Dermis blood vessel endothelial cell (primary cell): ENCODE results near the gene CFAP119. TPM values are rescaled to one million over a fixed set of nuclear protein-coding genes. Genes with fewer than 3 reads are reported as not detected.

Source experiments
- DNase-seq: peaks from one replicate; pipeline ENCODE4 v3.0.0; 2010
- total RNA-seq: library from RNA; depleted of rRNA; stranded (reverse); fragments of >200 nt; gene quantifications from 2 replicates; pipeline ENCODE4 v1.2.3, GENCODE V29; 2014

CFAP119 gene
- total RNA-seq, 1 donor from 2014 or later: 1.2 TPM

DNA sequence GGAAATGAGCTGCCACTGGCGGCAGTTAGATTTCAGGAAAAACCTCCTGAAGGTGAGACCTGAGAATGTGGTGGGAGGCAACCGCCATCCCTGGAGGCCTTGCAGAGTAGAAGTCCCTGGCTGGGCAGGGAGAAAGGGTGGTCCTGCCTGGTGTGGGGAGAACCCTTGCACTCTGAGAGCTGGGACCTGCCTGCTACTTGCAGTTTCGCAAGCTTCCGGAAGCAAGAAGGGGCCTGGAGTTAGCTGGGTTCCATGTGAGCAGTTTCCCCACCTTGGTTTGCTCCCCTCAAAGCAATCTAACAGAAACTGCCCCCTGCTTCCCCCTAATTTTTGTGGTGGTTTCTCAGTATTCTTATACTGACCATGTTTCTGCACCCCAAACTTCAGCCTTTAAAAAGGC lies 18.7 kb upstream of the CFAP119 start:
- DNase-seq: no peak

DNA sequence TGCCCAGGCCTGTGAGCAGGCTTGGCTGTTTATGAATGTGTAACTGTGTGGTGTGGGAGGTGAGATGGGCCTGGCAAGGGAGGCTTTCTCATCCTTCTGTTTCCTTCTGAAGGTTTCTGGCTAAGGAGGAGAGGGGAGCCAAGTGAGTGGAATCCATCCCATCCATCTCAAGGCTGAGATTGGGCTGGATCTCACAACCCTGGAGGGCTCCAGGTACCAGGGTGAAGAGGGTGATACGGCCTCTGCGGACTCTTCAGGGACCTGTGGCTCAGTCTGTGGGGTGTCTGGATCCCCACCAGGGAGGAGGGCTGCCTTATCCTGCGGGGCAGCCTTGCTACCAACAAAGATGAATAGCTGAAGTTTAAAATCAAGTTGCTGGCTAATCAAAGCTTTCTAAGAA lies 18.2 kb upstream of the CFAP119 start:
- DNase-seq: no peak

DNA sequence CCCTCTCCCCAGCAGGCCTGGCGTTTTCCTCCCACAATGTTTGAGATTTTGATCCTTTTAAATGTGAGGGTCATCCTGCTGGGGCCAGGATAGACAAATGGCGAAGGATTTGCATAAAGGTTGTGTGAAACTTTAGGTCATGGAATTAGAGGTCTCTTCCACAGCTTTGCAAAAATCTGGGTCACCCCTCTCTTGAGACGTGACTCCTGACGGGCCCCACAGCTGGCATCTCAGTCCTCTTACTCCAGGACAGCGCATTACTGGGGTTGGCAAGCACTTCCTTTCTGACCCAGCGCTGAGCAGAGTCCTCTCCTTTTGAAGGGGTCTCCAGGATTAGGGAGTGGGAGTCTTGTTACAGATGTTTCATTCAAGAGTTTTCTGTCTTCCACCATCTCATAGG lies 17.7 kb upstream of the CFAP119 start:
- no peak for DNase-seq

DNA sequence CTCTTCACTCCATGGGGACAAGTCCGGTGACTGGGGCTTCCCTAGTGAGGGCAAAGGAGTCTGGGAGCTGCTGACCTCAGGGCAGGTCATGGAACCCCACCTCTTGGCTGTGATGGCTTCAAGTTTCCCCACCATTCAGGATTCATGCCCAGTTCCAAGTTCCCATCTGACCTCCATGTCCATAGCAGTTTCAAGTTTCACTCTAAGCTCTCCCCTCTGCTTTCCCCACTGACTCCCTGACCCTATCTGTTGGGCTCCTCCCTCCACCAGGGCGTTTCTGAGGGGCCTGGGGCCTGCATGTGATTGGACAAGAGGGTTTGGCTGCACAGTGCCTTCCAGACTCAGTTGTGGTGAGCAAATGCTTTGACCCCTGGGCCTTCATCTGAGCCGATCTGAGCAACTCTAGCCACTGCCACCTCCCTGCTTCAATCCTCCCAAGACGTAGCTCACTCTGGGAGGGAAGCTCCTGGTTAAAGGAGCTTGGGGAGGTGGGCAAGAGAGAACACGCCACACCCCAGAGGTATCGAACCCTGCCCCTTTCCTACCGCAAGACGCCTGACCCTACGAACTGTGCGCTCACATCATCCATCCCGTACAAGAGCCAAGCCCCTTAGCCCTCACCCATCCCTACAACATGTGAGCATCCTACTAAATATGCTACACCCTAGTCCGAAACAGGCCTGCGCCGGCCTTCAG lies 16.8 kb upstream of the CFAP119 start:
- DNase-seq: no peak

GRCh38 chr16:30777591-30778297 lies 15.9 kb upstream of the CFAP119 start:
- no peak for DNase-seq

- DNase-seq: peak; percentile 83
These were observed 13.7 kb upstream of the CFAP119 start for GRCh38 chr16:30775392-30776188.

GRCh38 chr16:30775131-30775391 lies 13.2 kb upstream of the CFAP119 start:
- DNase-seq: no peak

- peak; percentile 17 for DNase-seq
These were observed 12.7 kb upstream of the CFAP119 start for GRCh38 chr16:30774367-30775130.

DNA sequence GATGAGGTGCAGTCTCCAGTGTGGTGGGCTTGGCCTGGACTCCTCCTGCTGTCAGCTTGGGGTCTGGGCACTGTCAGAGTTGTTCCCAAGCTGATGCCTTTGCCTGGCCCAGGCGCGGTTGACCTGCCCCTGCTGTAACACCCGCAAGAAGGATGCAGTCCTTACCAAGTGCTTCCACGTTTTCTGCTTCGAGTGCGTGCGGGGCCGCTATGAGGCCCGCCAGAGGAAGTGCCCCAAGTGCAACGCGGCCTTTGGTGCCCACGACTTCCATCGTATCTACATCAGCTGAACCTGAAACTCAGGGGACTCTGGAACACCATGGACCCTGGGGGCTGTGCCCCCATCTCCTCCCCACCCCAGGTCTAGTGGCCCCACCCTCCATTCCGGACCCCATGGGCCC lies 12.0 kb upstream of the CFAP119 start:
- no peak for DNase-seq

DNA sequence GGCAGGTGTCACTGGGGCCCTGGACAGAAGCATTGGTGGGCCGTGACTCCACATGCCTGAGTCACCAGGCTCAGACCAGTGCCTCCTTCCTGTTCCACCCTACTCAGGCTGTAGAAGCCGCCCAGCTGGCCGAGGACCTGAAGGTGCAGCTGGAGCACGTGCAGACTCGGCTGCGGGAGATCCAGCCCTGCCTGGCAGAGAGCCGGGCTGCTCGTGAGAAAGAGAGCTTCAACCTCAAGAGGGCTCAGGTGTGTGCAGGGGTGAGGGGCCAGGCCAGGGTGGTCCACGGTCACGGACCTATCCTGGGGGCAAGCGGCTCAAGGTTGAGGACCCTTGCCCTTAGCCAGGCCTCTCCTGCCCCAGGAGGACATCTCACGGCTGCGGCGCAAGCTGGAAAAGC lies 9.9 kb upstream of the CFAP119 start:
- DNase-seq: peak; percentile 72

DNA sequence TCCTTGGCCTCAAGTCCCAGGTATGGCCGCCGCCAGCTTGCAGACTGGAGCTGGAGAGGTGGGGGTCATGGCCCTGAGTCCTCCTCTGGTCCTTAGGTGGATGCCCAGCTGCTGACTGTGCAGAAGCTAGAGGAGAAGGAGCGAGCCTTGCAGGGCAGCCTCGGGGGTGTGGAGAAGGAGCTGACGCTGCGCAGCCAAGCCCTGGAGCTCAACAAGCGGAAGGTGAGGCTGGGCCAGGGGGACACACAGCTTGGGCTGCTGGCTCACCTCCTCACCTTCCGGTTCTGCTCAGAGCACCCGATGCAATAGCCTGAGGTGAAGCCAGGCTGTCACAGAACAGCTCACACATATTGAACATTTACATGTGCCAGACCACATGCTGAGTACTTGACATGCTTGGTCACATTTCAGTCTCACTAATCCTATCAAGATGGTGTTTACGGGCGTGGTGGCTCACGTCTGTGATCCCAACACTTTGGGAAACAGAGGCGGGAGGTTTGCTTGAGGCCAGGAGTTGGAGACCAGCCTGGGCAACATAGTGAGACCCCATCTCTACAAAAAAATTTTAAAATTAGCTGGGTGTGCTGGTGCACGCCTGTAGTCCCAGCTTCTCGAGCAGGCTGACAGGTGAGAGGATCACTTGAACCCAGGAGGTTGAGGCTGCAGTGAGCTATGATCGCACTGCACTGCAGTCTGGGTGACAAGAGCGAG lies 7.7 kb upstream of the CFAP119 start:
- no peak for DNase-seq

DNA sequence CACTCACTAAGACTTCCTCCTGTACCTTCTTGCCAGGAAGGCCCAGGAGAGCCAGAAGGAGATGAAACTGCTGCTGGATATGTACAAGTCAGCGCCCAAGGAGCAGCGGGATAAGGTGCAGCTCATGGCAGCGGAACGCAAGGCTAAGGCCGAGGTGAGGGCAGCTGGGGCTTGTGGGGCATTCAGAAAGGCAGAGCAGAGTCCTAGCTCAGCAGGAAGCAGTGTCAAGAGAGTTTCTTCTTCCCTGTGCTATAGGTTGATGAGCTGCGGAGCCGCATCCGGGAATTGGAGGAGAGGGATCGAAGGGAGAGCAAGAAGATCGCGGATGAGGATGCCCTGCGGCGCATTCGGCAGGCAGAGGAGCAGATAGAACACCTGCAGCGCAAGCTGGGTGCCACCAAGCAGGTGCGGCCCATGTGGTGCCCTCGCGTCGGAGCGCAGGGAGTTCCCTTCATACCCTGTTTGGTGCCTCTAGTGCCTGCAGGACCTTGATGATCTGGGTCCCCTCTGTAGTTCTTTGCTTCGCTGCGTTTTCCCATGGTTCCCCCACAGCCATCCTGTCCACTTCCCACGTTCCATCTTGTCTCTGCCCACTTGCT lies 6.8 kb upstream of the CFAP119 start:
- DNase-seq: no peak

- DNase-seq: no peak
These were observed 6.1 kb upstream of the CFAP119 start for GRCh38 chr16:30767767-30768465.

GRCh38 chr16:30766933-30767284 lies 5.0 kb upstream of the CFAP119 start:
- DNase-seq: no peak

DNA sequence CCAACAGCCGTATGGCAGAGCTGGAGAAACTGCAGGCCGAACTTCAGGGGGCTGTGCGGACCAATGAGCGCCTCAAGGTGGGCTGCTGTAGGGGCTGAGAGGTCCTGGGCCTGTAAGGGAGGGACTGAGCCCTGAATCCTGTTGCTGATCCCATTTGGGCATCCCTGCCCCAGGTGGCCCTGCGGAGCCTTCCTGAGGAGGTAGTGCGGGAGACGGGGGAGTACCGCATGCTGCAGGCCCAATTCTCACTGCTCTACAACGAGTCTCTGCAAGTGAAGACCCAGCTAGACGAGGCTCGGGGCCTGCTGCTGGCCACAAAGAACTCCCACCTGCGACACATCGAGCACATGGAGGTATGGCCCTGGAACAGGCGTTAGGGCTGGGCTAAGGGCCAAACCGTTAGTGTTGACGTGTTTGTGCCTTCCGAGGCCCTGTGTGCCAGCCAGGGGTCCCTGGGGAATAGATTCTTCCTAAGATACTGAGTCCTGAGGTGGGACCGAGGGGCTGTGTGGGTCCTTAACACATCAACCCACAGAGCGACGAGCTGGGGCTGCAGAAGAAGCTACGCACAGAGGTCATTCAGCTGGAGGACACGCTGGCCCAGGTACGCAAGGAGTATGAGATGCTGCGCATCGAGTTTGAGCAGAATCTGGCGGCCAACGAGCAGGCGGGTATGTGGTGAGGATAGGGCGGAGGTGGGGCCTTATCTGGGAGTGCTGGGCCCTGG lies 4.5 kb upstream of the CFAP119 start:
- DNase-seq: no peak

DNA sequence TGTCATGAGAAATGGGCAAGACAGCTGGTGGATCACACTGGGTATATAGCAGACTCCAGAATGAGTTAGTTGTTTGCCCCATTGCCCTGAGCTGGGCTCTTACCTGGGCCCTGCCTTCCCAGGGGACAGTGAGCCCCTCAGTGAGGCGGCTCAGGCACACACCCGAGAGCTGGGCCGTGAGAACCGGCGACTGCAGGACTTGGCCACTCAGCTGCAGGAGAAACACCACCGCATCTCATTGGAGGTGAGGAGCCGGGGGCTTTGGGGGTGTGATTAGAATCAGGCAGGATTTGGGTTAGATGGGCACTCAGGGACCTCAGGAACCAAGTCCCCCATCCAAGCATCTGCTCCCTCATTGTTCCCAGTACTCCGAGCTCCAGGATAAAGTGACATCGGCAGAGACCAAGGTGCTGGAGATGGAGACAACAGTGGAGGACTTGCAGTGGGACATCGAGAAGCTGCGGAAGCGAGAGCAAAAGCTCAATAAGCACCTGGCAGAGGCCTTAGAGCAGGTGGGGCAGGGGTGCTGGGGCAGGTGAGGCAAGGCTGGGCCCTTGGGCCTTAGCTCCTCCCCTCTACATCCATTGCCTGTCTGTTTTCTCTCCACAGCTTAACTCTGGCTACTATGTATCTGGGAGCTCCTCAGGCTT lies 3.1 kb upstream of the CFAP119 start:
- DNase-seq: no peak

DNA sequence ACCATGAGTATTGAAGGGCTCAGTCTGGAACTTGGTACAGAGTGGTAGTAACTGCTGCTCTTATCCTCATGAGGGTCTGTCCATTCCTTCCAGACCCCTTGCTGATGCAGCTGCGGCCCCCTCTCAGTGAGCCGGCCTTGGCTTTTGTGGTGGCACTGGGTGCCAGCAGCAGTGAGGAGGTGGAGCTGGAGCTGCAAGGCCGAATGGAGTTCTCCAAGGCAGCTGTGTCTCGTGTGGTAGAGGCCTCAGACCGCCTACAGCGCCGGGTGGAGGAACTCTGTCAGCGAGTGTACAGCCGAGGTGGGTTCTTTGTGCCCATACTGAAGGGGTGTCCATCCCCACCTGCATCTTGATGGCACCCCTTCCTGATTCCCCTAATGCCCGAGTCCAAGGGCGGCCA lies 2.2 kb upstream of the CFAP119 start:
- DNase-seq: no peak

GRCh38 chr16:30762991-30763725 lies 1.3 kb upstream of the CFAP119 start:
- no peak for DNase-seq

- peak; percentile 40 for DNase-seq
These were observed 385 bp downstream of the CFAP119 start for GRCh38 chr16:30761427-30761927.
